Kidney epithelial cell (primary cell): Measurements from ENCODE around the gene MBP. TPM values are rescaled to one million over a fixed set of nuclear protein-coding genes. Genes with fewer than 3 reads are reported as not detected.
"Not testable (repeated sequence)": the region's sequence is repeated elsewhere in the genome, so short reads cannot be mapped to it uniquely, and the experiment has no call there.

Experiments used
- DNase-seq: peaks from one replicate; pipeline ENCODE4 v3.0.0-alpha.2; 2010; ENCODE audit warnings: low read depth
- H3K27me3 ChIP-seq: 2 replicates; pipeline ENCODE4 v1.6.0; 2011; ENCODE audit warnings: low read length; ENCODE audit not compliant: control insufficient read depth, insufficient read depth
- H3K36me3 ChIP-seq: 2 replicates; pipeline ENCODE4 v1.5.1; 2011; ENCODE audit warnings: low read length; ENCODE audit not compliant: control insufficient read depth, insufficient read depth
- H3K4me3 ChIP-seq: 2 replicates; pipeline ENCODE4 v1.5.1; 2011; ENCODE audit warnings: low read depth, mild to moderate bottlenecking, control low read depth, low read length
- CTCF ChIP-seq: IDR thresholded peaks from 2 replicates; pipeline ENCODE4 v1.5.1; 2011; ENCODE audit warnings: mild to moderate bottlenecking, moderate library complexity, low read length, control low read depth, inconsistent platforms; ENCODE audit not compliant: insufficient read depth, poor library complexity, severe bottlenecking
- total RNA-seq: library from RNA; depleted of rRNA; stranded (reverse); fragments of >200 nt; gene quantifications from 2 replicates; pipeline ENCODE4 v1.2.3, GENCODE V29; 2015

MBP gene
- total RNA-seq, 1 donor from 2014 or later: 29.1 TPM

DNA sequence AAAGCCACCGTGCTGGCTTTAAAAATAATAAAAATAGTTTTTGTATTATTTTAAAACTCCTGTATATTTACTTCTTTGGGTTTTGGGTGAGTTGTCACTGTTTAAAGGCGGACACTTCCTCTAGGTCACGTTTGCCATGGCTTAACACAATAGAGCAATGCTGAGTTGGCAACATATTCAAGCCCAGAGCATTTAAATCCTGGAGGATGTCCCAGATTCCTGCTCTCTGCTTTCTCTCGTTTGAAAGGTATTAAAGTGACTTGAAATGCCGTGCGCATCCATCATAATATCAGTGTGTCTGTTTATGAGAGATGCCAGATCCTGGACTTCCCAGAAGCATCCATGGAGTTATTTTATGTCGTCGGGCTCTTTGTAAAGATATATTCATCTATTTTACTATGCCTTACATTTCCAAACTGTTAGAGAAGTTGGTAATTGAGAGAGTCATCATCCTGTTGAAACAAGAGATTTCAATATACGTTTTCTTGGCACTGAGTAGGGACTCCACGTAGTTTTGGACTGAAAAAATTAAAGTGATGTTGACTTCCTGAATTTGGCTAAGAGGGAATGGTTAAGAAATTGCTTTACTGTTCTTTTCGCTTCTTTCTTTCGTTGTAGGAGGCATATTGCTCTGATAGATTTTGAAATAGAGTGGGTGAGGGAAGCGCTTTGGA is 159.6 kb downstream of the MBP start:
- TF ChIP-seq CTCF: no peak

GRCh38 chr18:76972241-76972640 is 160.3 kb downstream of the MBP start:
- H3K27me3 ChIP-seq: no peaks in the 10 kb centered on the region
- TF ChIP-seq CTCF: no peak
- no peak overlapping the region for H3K4me3 ChIP-seq
- DNase-seq: no peak
- no peaks in the 10 kb centered on the region for H3K36me3 ChIP-seq

More for the DNA sequence above, 159.6 kb downstream of the MBP start:
- no peak for DNase-seq
- Histone ChIP-seq H3K27me3 (no peaks in the 10 kb centered on the region), H3K36me3 (no peaks in the 10 kb centered on the region), H3K4me3 (no peak overlapping the region)

DNA sequence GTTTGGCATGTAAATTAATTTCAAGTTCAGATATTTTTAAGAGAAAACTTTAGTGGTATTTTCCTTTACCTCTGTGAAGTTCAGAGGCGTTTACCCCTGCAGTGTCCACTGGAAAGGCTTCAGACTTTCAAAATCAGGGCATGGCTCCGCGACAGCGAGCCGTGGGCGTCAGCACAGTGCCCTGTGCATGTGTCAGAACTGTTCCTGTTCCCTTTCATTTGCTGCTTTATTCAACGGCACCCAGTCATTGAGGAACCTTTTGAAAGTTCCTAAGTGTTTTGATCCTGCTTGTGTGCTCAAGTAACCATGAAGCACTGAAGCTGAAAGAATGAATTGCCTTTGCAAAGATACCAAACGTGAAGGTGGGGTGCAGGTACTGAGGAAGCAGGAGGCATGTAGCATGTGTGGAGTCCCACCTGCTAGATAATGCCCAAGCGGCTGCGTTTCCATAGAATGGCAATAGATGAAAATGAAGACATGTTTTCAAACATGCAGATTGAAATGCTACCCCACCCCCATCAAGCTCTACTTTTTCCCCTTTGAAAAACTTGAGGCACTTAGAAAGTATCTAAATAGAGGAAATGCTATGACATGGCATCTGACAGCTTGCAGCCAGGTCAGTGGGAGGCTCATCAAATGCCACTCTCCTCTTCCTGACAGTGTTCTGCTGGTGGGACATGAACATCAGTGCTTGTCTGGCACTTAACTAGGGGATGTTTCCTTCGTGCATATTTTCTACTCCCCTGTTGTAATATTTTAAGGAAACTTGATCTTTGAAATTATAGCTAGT is 161.6 kb downstream of the MBP start:
- TF ChIP-seq CTCF: no peak
- Histone ChIP-seq H3K4me3 (no peak overlapping the region), H3K36me3 (no peaks in the 10 kb centered on the region), H3K27me3 (no peaks in the 10 kb centered on the region)
- DNase-seq: no peak

DNA sequence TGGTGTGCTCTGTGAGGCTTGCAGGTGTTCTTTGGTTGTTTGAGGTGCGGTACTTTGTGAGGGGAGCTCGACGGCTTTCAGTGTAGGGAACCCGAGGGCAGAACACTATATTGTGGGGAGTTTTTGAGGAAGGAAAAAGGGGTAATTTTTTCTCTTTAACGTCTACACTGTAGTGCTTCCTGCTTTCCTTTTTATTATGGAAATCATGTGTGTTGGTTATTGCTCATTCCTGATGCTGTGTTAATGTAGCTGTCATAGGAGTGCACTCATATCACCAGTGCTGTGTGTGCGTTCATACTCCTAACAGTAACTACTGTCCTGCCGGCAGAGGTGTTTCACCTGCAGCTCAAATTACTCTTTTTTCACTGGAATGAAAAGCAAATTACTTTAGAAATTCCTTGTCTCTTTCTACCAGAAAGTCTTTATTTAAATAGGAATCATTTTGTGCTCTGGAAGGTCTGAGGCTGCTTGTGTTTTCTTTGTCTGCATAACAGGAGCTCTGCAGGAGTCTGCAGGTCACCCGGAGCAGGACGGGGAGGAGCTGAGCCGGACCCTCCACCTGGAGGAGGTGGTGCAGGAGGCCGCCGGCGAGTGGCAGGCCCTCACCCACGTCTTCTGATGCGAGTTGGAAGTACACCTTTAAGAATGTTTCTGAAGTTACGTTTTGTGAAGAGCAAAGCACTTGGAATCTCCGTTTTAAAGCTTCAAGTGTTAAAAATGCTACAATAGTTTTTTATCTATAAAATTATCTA is 164.7 kb downstream of the MBP start:
- H3K36me3 ChIP-seq: no peaks in the 10 kb centered on the region
- H3K4me3 ChIP-seq: no peak overlapping the region
- no peak for DNase-seq
- TF ChIP-seq CTCF: no peak
- H3K27me3 ChIP-seq: no peaks in the 10 kb centered on the region

DNA sequence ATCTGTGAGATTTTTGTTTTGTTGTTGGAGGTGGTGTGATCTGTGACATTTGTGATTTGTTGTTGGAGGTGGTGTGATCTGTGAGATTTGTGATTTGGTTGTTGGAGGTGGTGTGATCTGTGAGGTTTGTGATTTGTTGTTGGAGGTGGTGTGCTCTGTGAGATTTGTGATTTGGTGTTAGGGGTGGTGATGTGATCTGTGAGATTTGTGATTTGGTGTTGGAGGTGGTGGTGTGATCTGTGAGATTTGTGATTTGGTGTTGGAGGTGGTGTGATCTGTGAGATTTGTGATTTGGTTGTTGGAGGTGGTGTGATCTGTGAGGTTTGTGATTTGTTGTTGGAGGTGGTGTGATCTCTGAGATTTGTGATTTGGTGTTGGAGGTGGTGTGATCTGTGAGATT is 165.3 kb downstream of the MBP start:
- H3K36me3 ChIP-seq, DNase-seq, H3K4me3 ChIP-seq, H3K27me3 ChIP-seq: not testable (repeated sequence)

DNA sequence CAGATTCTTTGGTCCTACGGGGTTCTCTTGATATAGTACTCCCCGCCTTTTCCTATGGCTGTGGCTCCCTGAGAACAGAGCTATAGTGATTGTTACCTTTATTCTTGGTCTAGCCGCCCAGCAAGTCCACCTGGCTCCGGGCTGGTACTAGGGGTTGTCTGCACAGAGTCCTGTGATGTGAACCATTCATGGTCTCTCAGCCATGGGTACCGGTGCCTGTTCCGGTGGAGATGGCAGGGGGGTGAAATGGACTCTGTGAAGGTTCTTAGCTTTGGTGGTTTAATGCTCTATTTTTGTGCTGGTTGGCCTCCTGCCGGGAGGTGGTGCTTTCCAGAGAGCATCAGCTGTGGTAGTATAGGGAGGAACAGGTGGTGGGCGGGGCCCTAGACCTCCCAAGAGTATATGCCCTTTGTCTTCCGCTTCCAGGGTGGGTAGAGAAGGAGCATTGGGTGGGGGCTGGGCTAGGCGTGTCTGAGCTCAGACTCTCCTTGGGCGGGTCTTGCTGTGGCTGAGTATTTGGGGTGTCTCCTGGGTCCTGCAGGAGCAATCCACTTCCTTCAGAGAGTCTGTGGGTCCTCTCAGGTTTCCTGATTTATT is 166.9 kb downstream of the MBP start:
- not testable (repeated sequence) for H3K4me3 ChIP-seq, DNase-seq, H3K27me3 ChIP-seq, H3K36me3 ChIP-seq
